Frontal cortex (tissue), 4 donors: Measurements from ENCODE around the gene TMED4. TPM values are rescaled to one million over a fixed set of nuclear protein-coding genes. Genes with fewer than 3 reads are reported as not detected.

Experiments used
- DNase-seq, 2 donors: peaks; one replicate each; pipeline ENCODE4 v3.0.0; 2012; ENCODE audit warnings: low spot score in 2 of 2
- FAIRE-seq: peaks from 2 replicates; lab custom pipeline; 2012; peaks lifted over from hg19 to GRCh38; lab: Jason Lieb, UNC
- total RNA-seq: library from RNA; depleted of rRNA; stranded (reverse); fragments of >200 nt; gene quantifications from one replicate; pipeline ENCODE4 v1.2.3, GENCODE V29; 2014
- donor health status: control.
- donor health status: control.
- donor health status: control.

TMED4 gene
- 73.4 TPM for total RNA-seq

- DNase-seq (peak; percentile 96 to 98), FAIRE-seq (no peak)
Observed at GRCh38 chr7:44581879-44582603, at the start of gene TMED4. Gene TMED4 (minus strand): TSS chr7:44582231. CDS start chr7:44582206, 25 bp downstream.

DNA sequence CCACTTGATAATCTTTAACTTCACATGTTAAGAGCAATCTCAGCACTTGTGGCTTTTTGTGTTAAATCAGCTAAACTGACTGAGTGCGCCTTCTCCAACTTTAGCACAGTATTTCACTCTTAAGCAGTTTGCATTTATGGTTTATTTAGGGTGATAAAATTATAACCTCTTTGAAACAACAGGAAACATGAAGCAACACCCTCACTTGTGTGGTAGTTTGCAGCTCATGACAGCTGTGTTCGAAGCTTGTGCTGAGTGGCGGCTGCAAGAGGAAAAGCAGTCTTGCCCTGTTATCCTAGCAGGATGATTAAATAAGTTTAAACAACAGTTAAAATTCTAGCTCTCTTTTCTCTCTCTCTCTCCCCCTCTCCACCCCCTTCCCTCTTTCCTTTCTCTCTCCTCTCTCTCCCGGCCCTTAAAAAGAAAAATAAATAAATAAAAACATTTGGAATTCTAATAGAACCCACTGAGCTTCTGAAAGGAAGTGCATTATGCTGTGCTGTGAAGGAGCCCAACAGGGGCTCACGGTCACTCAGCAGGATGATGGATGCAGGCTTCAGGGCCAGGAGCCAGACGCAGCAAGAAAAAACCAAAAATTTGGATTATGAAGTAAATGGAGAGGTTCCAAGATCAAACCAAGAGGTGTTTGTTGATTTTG is 49.6 kb upstream of the TMED4 start:
- DNase-seq (no peak), FAIRE-seq (no peak)

DNA sequence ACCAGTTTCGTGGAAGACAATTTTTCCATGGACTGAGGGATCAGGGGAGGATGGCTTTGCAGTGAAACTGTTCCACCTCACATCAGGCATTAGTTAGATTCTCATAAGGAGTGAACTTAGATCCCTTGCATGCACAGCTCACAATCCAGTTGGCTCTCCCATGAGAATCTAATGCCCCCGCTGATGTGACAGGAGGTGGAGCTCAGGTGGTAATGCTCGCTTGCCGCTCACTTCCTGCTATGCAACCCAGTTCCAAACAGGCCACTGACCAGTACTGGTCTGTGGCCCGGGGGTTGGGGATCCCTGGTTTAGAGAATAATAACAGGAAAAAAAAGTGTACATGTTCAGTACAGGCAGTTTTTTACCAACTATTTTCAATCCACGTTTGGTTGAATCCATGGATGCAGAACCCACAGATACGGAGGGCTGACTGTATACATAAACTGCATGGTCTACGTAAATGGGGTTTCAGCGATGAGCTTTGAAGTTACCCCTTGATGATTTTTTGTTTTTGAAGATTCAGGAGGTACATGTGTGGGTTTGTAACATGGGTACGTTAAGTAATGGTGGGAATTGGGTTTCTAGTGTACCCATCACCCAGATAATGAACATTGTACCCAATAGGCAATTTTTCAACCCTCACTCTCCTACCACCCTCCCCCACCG is 48.9 kb upstream of the TMED4 start:
- FAIRE-seq (no peak), DNase-seq (no peak)

DNA sequence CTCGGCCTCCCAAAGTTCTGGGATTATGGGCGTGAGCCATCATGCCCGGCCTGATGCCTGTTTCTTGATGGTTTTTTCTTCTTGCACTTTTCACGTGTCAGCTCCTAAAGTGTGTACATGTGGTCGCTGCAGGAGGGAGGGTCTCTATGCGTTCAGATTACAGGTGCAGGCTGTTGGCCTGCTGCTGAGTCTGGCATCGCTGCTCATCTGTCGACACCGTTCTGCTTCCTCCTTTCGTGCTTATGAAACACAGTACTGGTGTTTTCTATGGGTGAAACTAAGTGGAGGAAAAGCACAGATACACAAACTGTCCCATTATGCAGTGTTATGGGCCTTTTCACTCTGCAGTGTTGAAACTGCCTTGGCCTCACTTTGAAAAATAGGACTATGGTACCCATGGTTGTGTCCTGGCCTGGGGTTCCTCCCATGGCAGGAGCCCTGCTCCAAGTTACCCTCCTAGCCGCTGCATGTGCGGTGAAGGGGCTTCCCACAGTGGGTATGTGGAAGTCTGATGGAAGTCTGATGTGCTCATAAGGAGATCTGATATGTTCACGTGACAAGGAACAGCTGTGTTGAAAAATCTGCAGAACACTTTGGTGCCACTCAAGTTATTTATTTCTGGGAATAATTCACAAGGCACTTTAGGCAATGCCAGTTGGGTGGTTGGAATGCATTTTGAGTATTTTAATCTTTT is 47.9 kb upstream of the TMED4 start:
- FAIRE-seq (no peak), DNase-seq (no peak)

- FAIRE-seq (no peak), DNase-seq (no peak)
Observed at GRCh38 chr7:44626620-44627019, 44.6 kb upstream of the TMED4 start.

DNA sequence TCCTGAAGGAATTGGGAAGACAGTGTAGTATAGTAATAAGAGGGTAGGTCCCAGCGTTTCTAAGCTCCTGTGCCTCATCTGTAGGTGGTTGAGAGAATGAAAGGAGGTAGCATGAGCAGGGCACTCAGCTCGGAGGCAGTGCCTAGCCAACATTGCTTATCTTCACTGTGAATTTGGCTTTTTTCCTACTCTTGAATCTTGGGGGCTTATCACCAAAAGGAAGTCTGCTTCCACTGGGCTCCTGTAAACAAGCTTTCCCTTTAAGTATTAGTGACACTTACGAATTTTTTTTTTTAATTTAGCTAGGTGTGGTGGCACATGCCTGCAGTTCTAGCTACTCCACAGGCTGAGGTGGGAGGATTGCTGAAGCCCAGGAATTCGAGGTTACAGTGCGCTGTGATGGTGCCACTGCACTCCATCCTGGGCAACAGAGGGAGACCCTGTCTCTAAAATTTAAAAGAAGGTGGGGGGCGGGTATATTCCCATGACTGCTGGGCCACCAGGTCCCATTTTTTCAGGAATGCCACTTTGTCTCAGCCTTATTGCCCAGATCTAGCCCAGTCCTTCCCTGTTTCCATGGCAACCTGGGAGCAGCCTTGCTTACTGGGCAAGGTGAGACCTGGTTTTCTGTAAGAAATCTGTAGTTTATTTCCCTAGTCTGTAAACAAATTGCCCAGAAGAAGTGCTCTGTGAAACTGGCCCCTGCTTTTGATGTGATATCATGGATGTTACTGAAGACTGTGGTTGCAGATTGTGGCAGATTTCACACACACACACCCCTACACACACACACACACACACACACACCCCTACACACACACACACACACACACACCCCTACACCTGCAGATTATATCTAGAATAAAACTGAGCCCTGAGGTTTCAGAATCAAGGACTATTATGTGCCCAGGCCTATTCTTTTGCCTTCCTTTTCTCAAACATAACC is 43.8 kb upstream of the TMED4 start:
- FAIRE-seq = no peak

DNA sequence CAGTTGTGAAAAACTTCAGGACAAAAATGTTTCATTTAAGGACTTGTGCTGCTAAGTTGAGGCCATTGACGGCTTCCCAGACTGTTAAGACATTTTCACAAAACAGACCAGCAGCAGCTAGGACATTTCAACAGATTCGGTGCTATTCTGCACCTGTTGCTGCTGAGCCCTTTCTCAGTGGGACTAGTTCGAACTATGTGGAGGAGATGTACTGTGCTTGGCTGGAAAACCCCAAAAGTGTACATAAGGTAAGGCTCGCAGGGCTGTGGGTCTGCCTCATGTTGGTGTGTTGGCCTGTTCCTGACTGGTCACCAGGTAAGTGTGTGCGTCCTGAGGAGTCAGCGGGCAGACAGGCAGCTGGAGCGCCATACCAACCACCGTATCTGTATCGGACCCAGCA is 42.3 kb upstream of the TMED4 start:
- DNase-seq (no peak), FAIRE-seq (no peak)

More for the DNA sequence above, 43.8 kb upstream of the TMED4 start:
- no peak for DNase-seq

DNA sequence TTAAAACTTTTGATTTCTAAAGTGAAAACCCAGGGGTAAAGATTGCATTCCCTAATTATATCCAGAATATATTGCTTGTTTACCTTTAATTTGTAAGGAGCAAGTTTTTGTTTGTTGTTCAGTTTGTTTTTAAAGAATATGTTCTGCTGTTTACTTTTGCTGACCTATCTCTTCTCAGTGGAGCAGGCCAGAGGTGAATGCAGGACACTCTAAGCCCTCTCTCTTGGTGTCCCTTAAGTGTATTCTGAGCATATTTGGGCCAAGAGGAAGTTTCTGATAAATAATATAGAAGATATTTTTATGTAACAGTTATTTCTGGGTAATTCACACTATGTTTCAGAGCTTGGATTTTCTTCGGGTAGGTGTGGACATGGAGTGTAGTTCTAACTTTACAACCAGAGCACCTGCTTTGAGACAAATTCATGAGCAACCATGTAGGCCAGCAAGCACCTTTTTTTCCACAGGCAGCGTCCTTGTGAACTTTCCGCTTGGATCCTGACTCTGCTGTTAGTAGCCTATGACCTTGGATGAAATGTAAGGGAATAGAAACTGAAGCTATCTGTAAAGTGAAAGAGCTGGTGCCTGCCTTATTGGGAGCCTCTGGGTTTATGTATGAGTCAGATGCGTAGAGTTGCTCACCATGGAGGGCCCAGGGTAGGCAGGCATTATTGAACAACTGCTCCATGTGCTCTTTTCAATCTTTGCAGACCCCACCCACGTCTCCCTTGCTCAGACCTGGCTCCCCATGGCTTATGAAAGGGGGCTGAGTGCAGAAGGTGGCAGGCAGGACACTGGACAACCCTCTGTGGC is 40.5 kb upstream of the TMED4 start:
- FAIRE-seq = no peak
- no peak for DNase-seq

- no peak for FAIRE-seq
- DNase-seq = no peak
Observed at GRCh38 chr7:44621750-44622103, 39.7 kb upstream of the TMED4 start.

GRCh38 chr7:44621034-44621749 is 39.2 kb upstream of the TMED4 start:
- FAIRE-seq (no peak), DNase-seq (no peak)

DNA sequence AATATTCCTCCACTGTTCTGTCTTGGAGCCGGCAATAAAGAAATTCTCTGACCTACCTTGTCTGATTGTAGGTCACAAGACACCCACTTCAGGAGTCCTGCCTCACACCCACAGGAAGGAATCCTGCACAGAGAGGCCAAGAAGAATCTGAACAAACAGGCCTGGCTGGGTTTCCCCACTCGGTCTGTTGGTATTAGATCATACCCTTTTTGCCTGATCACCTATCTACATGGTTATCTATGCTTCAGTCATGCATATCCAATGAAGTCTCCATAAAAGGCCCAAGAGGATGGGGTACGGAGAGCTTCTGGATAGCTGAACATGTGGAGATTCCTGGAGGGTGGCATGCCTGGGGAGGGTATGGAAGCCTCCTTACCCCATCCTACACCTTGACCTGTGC is 36.7 kb upstream of the TMED4 start:
- DNase-seq (no peak), FAIRE-seq (no peak)

- DNase-seq (no peak), FAIRE-seq (no peak)
Observed at GRCh38 chr7:44618045-44618444, 36.0 kb upstream of the TMED4 start.

DNA sequence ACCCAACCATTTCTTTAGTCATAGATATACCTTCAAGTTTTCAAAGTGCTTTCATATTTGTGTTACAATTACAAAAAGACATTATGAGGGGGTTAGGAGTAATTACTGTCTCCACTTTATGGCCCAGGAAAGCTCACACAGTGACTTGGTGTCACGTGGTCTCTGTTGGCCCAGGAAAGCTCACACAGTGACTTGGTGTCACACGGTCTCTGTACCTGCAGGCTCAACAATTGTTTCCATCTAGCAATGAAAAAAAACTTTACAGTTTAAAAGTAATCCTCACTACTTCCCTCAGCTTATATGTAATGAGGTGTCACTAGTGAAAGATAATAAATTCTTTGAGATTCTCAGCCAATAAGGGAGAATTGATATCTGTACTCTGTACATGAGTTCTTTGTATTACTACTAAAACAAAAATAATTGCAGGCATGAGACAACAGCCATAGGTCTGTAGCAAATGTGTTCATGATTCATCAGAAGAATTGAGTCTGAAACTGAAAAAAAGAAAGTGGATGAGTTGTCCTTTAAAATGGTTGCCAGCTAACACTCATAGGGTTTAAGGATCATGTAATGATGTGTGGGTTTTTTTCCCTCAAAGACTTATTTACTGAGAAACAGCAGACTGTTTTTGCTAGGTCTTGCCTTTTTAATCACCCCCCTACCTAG is 35.3 kb upstream of the TMED4 start:
- FAIRE-seq (no peak), DNase-seq (no peak)

GRCh38 chr7:44616545-44616944 is 34.5 kb upstream of the TMED4 start:
- DNase-seq (no peak), FAIRE-seq (peak; percentile 21)

GRCh38 chr7:44615793-44616192 is 33.8 kb upstream of the TMED4 start:
- no peak for FAIRE-seq
- no peak for DNase-seq

DNA sequence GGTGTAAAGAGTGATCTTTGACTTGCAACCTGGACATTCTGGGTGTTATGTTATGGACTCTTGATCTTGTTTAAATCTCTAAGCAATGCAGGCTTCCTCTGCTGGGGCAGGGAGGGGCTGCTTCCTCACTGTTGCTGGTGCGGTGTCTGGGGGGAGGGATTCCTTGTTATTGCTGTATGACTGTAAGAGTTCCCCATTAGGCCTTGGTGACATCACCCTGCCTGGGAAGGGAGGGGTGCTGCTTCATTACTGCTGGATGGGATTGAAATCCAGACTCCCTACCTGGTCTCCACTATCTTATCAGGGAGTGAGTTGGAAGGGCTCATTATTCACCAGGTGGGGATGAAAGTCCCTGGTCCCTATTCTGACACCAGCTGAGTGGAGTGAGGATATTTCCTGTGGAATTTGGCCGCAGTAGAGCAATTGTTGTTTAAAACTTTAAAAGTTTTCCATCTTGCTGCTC is 33.1 kb upstream of the TMED4 start:
- DNase-seq (no peak), FAIRE-seq (no peak)

DNA sequence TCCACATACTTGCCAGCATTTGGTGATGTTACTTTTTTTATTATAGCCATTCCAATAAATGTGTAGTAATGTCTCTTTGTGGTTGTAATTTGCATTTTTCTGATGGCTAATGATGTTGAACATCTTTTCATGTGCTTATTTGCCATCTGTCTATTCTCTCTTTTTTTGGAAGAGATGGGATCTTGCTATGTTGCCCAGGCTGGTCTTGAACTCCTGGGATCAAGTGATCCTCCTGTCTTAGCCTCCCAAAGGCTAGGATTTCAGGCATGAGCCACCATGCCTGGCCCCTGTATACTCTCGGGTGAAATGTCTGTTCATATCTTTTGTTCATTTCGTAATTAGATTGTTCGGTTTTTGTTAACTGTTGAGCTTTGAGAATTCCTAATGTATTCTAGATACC is 27.8 kb upstream of the TMED4 start:
- no peak for FAIRE-seq
- DNase-seq = no peak
